Mucosa of stomach (tissue), 1 donor: ENCODE measurements around the gene ACTL6B.
A peak's percentile ranks its signal among the peaks of the same experiment; 100 is the strongest.

Experiments used
- H3K27me3 ChIP-seq: one replicate; pipeline ENCODE4 v1.7.0; 2013; ENCODE audit warnings: mild to moderate bottlenecking, low read length; ENCODE audit not compliant: control insufficient read depth, insufficient read depth
- H3K36me3 ChIP-seq: one replicate; pipeline ENCODE4 v1.7.0; 2013; ENCODE audit warnings: low read length; ENCODE audit not compliant: control insufficient read depth, insufficient read depth
- H3K4me1 ChIP-seq: one replicate; pipeline ENCODE4 v1.7.0; 2013; ENCODE audit warnings: mild to moderate bottlenecking, low read length; ENCODE audit not compliant: control insufficient read depth, insufficient read depth
- H3K4me3 ChIP-seq: one replicate; pipeline ENCODE4 v1.7.0; 2013; ENCODE audit warnings: low read length
- H3K9ac ChIP-seq: one replicate; pipeline ENCODE4 v1.7.0; 2013; ENCODE audit warnings: mild to moderate bottlenecking, low read length, moderate library complexity
- H3K9me3 ChIP-seq: one replicate; pipeline ENCODE4 v1.7.0; 2013; ENCODE audit warnings: mild to moderate bottlenecking, low read length, moderate library complexity; ENCODE audit not compliant: control insufficient read depth
- donor health status: Pancreatic carcinoma.

The ACTL6B gene

GRCh38 chr7:100627238-100627549, 29.1 kb downstream of the ACTL6B start:
- Histone ChIP-seq H3K9me3 (no peaks in the 10 kb centered on the region), H3K4me1 (peaks cover 9% of the 10 kb centered on the region), H3K27me3 (peaks cover 5% of the 10 kb centered on the region), H3K36me3 (no peaks in the 10 kb centered on the region), H3K4me3 (no peak overlapping the region), H3K9ac (no peak overlapping the region)

- H3K4me3 ChIP-seq, result no peak overlapping the region
- H3K27me3 ChIP-seq, result no peaks in the 10 kb centered on the region
- H3K36me3 ChIP-seq, result no peaks in the 10 kb centered on the region
- H3K9me3 ChIP-seq, result no peaks in the 10 kb centered on the region
- H3K9ac ChIP-seq, result peak overlapping the region; percentile 34
- H3K4me1 ChIP-seq, result peaks cover 9% of the 10 kb centered on the region
Observed at GRCh38 chr7:100626530-100627237, 29.6 kb downstream of the ACTL6B start.

- H3K9ac ChIP-seq, result no peak overlapping the region
Observed at GRCh38 chr7:100626055-100626454, 30.2 kb downstream of the ACTL6B start.

GRCh38 chr7:100623951-100624824, 32.1 kb downstream of the ACTL6B start:
- H3K9ac ChIP-seq, result no peak overlapping the region
- peaks cover 9% of the 10 kb centered on the region for H3K4me1 ChIP-seq
- H3K4me3 ChIP-seq, result no peak overlapping the region

More at GRCh38 chr7:100626055-100626454, 30.2 kb downstream of the ACTL6B start:
- H3K36me3 ChIP-seq, result no peaks in the 10 kb centered on the region
- H3K4me3 ChIP-seq, result no peak overlapping the region
- no peaks in the 10 kb centered on the region for H3K27me3 ChIP-seq
- H3K9me3 ChIP-seq, result no peaks in the 10 kb centered on the region
- peaks cover 9% of the 10 kb centered on the region for H3K4me1 ChIP-seq

GRCh38 chr7:100621554-100621953, 34.7 kb downstream of the ACTL6B start:
- no peak overlapping the region for H3K9ac ChIP-seq
- no peaks in the 10 kb centered on the region for H3K27me3 ChIP-seq
- H3K4me3 ChIP-seq, result no peak overlapping the region
- H3K9me3 ChIP-seq, result no peaks in the 10 kb centered on the region
- H3K36me3 ChIP-seq, result no peaks in the 10 kb centered on the region
- H3K4me1 ChIP-seq, result peaks cover 6% of the 10 kb centered on the region

More at GRCh38 chr7:100623951-100624824, 32.1 kb downstream of the ACTL6B start:
- no peaks in the 10 kb centered on the region for H3K27me3 ChIP-seq
- no peaks in the 10 kb centered on the region for H3K36me3 ChIP-seq
- no peaks in the 10 kb centered on the region for H3K9me3 ChIP-seq

GRCh38 chr7:100620804-100621203, 35.4 kb downstream of the ACTL6B start:
- no peaks in the 10 kb centered on the region for H3K36me3 ChIP-seq
- no peak overlapping the region for H3K4me3 ChIP-seq
- no peaks in the 10 kb centered on the region for H3K4me1 ChIP-seq
- no peaks in the 10 kb centered on the region for H3K9me3 ChIP-seq
- H3K27me3 ChIP-seq, result no peaks in the 10 kb centered on the region
- no peak overlapping the region for H3K9ac ChIP-seq

GRCh38 chr7:100620239-100620638, 36.0 kb downstream of the ACTL6B start:
- H3K4me3 ChIP-seq, result no peak overlapping the region
- H3K9ac ChIP-seq, result no peak overlapping the region
- H3K4me1 ChIP-seq, result no peaks in the 10 kb centered on the region
- H3K27me3 ChIP-seq, result no peaks in the 10 kb centered on the region
- H3K36me3 ChIP-seq, result no peaks in the 10 kb centered on the region
- H3K9me3 ChIP-seq, result no peaks in the 10 kb centered on the region

GRCh38 chr7:100614308-100614861, 41.9 kb downstream of the ACTL6B start:
- no peak overlapping the region for H3K9ac ChIP-seq
- no peaks in the 10 kb centered on the region for H3K9me3 ChIP-seq
- H3K4me3 ChIP-seq, result no peak overlapping the region
- peaks cover 11% of the 10 kb centered on the region for H3K4me1 ChIP-seq
- H3K36me3 ChIP-seq, result no peaks in the 10 kb centered on the region
- H3K27me3 ChIP-seq, result no peaks in the 10 kb centered on the region

GRCh38 chr7:100613412-100614175, 42.7 kb downstream of the ACTL6B start:
- Histone ChIP-seq H3K4me3 (no peak overlapping the region), H3K36me3 (no peaks in the 10 kb centered on the region), H3K4me1 (peaks cover 11% of the 10 kb centered on the region), H3K27me3 (no peaks in the 10 kb centered on the region), H3K9me3 (no peaks in the 10 kb centered on the region), H3K9ac (no peak overlapping the region)

- H3K27me3 ChIP-seq, result no peaks in the 10 kb centered on the region
- peak overlapping the region; percentile 63 for H3K4me3 ChIP-seq
- no peaks in the 10 kb centered on the region for H3K9me3 ChIP-seq
- H3K9ac ChIP-seq, result peak overlapping the region; percentile 69
- peaks cover 11% of the 10 kb centered on the region for H3K4me1 ChIP-seq
- no peaks in the 10 kb centered on the region for H3K36me3 ChIP-seq
Observed at GRCh38 chr7:100612730-100613390, 43.4 kb downstream of the ACTL6B start.

- Histone ChIP-seq H3K27me3 (no peaks in the 10 kb centered on the region), H3K9me3 (no peaks in the 10 kb centered on the region), H3K4me3 (peak within 1 kb of the TSS; percentile 63), H3K9ac (peak within 1 kb of the TSS; percentile 69), H3K4me1 (peaks cover 11% of the 10 kb centered on the region), H3K36me3 (no peaks in the 10 kb centered on the region)
Observed at GRCh38 chr7:100611983-100612729, 44.1 kb downstream of the ACTL6B start, which contains the start of gene MOSPD3. MOSPD3 (plus strand) TSS chr7:100612540; CDS start chr7:100612792, 252 bp downstream.
